Measurements from ENCODE around the gene SFN. TPM values are rescaled to one million over a fixed set of nuclear protein-coding genes. Genes with fewer than 3 reads are reported as not detected.
A peak's percentile ranks its signal among the peaks of the same experiment; 100 is the strongest.

Gene SFN
- total and polyA plus RNA-seq, 2 of the 13 experiments (the other 11 are each of a cell fraction or from before 2014, with no cell fraction given): 4.3 to 5.6 TPM

GRCh38 chr1:26831546-26832248 is 31.3 kb upstream of the SFN start (continued):
- TF ChIP-seq IRF9 (CRISPR knock-in tag; IDR thresholded peaks at IDR 0.05; ENCODE audit: borderline replicate concordance): no peak
- TF ChIP-seq ARNTL (CRISPR knock-in tag; IDR thresholded peaks at IDR 0.05): no peak
- peak; percentile 66 for TF ChIP-seq GATAD1 (CRISPR knock-in tag; IDR thresholded peaks at IDR 0.05)
- TF ChIP-seq KLF16 (CRISPR knock-in tag; IDR thresholded peaks at IDR 0.05): peak in 1 of 2 experiments; percentile 87; a peak in 2 of 4 replicates
- TF ChIP-seq, protein P1, sequence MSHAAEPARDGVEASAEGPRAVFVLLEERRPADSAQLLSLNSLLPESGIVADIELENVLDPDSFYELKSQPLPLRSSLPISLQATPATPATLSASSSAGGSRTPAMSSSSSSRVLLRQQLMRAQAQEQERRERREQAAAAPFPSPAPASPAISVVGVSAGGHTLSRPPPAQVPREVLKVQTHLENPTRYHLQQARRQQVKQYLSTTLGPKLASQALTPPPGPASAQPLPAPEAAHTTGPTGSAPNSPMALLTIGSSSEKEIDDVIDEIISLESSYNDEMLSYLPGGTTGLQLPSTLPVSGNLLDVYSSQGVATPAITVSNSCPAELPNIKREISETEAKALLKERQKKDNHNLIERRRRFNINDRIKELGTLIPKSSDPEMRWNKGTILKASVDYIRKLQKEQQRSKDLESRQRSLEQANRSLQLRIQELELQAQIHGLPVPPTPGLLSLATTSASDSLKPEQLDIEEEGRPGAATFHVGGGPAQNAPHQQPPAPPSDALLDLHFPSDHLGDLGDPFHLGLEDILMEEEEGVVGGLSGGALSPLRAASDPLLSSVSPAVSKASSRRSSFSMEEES (CRISPR knock-in tag; IDR thresholded peaks at IDR 0.05): peak; percentile 62; the same call in 1 of the 2 replicates
- peak; percentile 88 for TF ChIP-seq KDM6A (CRISPR knock-in tag; IDR thresholded peaks at IDR 0.05; ENCODE audit: low read depth)
- TF ChIP-seq RCOR2 (CRISPR knock-in tag; IDR thresholded peaks at IDR 0.05): 0 out of 2 replicates have a peak, but pooled peaks have one; percentile 57
- no peak for TF ChIP-seq ZNF263 (CRISPR knock-in tag; IDR thresholded peaks at IDR 0.05)
- TF ChIP-seq RFX3 (CRISPR knock-in tag; IDR thresholded peaks at IDR 0.05): no peak
- TF ChIP-seq SALL1 (CRISPR knock-in tag; IDR thresholded peaks at IDR 0.05): peak; percentile 84
- TF ChIP-seq, protein P2, sequence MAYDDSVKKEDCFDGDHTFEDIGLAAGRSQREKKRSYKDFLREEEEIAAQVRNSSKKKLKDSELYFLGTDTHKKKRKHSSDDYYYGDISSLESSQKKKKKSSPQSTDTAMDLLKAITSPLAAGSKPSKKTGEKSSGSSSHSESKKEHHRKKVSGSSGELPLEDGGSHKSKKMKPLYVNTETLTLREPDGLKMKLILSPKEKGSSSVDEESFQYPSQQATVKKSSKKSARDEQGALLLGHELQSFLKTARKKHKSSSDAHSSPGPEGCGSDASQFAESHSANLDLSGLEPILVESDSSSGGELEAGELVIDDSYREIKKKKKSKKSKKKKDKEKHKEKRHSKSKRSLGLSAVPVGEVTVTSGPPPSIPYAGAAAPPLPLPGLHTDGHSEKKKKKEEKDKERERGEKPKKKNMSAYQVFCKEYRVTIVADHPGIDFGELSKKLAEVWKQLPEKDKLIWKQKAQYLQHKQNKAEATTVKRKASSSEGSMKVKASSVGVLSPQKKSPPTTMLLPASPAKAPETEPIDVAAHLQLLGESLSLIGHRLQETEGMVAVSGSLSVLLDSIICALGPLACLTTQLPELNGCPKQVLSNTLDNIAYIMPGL (CRISPR knock-in tag; IDR thresholded peaks at IDR 0.05; ENCODE audit: borderline replicate concordance in 1 of 2, low read depth in 1 of 2): peak in 1 of 2 experiments; percentile 41; a peak in 1 of 4 replicates
- no peak for TF ChIP-seq ZBTB42 (CRISPR knock-in tag; IDR thresholded peaks at IDR 0.05)
- TF ChIP-seq ZNF547 (CRISPR knock-in tag; IDR thresholded peaks at IDR 0.05): no peak
- TF ChIP-seq TFAP4 (IDR thresholded peaks at IDR 0.05; ENCODE audit: borderline replicate concordance, low read depth): peak; percentile 28; the same call in 1 of the 2 replicates
- TF ChIP-seq ZNF816 (CRISPR knock-in tag; IDR thresholded peaks at IDR 0.05; ENCODE audit: borderline replicate concordance): no peak
- no peak for TF ChIP-seq AGO2 (optimal IDR thresholded peaks at IDR 0.05; ENCODE audit: low read depth, low read length)
- TF ChIP-seq, protein P3, sequence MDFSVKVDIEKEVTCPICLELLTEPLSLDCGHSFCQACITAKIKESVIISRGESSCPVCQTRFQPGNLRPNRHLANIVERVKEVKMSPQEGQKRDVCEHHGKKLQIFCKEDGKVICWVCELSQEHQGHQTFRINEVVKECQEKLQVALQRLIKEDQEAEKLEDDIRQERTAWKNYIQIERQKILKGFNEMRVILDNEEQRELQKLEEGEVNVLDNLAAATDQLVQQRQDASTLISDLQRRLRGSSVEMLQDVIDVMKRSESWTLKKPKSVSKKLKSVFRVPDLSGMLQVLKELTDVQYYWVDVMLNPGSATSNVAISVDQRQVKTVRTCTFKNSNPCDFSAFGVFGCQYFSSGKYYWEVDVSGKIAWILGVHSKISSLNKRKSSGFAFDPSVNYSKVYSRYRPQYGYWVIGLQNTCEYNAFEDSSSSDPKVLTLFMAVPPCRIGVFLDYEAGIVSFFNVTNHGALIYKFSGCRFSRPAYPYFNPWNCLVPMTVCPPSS (IDR thresholded peaks at IDR 0.05): no peak
- TF ChIP-seq ZNF367 (CRISPR knock-in tag; IDR thresholded peaks at IDR 0.05; ENCODE audit: borderline replicate concordance): no peak
- no peak for TF ChIP-seq ZNF781 (CRISPR knock-in tag; IDR thresholded peaks at IDR 0.05; ENCODE audit: borderline replicate concordance, not compliant biosample characterization)
- no peak for TF ChIP-seq DNMT3B (CRISPR knock-in tag; conservative IDR thresholded peaks at IDR 0.05)
- peak; percentile 33; the same call in 1 of the 2 replicates for TF ChIP-seq ATF7 (IDR thresholded peaks at IDR 0.05)
- peak; percentile 41; the same call in 1 of the 2 replicates for TF ChIP-seq ATF7 (CRISPR knock-in tag; IDR thresholded peaks at IDR 0.05)

Measured in HepG2 (cell line).